ENCODE results near the gene GHRHR.
A peak's percentile ranks its signal among the peaks of the same experiment; 100 is the strongest.

Gene GHRHR

DNA sequence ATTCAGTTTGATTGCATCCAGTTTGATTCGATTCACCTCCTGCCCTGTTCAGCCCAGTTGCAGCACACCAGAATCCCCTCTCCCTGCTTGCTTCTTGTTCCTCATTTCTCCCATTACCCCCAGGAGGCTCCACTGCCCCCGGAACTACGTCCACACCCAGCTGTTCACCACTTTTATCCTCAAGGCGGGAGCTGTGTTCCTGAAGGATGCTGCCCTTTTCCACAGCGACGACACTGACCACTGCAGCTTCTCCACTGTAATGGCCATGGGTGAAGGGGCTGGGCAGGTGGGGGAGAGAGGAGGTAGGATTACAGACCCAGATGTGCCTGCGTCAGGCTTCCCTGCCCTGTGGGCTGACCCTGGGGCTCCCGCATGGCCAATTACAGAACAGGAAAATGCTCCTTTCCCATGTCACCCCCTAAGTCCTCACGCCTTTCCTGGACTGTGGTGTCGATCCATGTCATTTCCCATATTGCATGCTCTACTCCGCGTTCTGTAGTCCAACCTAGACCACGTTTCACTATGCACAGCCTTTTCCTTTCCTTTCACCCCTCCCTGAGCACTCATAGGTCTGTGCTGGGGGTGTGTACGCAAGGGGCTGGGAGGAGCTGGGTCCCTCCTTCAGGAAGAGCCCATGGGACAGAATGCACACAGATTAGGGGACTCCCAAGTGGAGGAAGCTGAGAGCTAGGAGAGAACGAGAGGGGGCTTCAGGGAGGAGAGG is 8.2 kb downstream of the GHRHR start:
- Histone ChIP-seq H3K4me1 (ENCODE audit: low read length) (peaks cover 14% of the 10 kb centered on the region), H3K9me2 (replicated peaks; ENCODE audit: insufficient read depth, low read length) (no peaks in the 10 kb centered on the region), H3K79me2 (ENCODE audit: low read length) (no peaks in the 10 kb centered on the region), H3K9ac (ENCODE audit: low read length) (no peak overlapping the region), H3K4me2 (ENCODE audit: low read depth, low read length) (no peak overlapping the region), H2AFZ (ENCODE audit: low read length) (no peak overlapping the region), H3K27ac (ENCODE audit: low read length) (no peak overlapping the region), H4K20me1 (ENCODE audit: insufficient read depth, low read length) (no peaks in the 10 kb centered on the region), H3K36me3 (replicated peaks; ENCODE audit: insufficient read depth, low read length) (no peaks in the 10 kb centered on the region), H3K9me3 (replicated peaks; ENCODE audit: insufficient read depth, low read length) (no peaks in the 10 kb centered on the region), H3K27me3 (replicated peaks; ENCODE audit: insufficient read depth, low read length) (no peaks in the 10 kb centered on the region), H3F3A (ENCODE audit: insufficient read depth, low read length) (no peaks in the 10 kb centered on the region), H3K4me3 (ENCODE audit: low read length) (no peak overlapping the region)
- TF ChIP-seq, protein P1, sequence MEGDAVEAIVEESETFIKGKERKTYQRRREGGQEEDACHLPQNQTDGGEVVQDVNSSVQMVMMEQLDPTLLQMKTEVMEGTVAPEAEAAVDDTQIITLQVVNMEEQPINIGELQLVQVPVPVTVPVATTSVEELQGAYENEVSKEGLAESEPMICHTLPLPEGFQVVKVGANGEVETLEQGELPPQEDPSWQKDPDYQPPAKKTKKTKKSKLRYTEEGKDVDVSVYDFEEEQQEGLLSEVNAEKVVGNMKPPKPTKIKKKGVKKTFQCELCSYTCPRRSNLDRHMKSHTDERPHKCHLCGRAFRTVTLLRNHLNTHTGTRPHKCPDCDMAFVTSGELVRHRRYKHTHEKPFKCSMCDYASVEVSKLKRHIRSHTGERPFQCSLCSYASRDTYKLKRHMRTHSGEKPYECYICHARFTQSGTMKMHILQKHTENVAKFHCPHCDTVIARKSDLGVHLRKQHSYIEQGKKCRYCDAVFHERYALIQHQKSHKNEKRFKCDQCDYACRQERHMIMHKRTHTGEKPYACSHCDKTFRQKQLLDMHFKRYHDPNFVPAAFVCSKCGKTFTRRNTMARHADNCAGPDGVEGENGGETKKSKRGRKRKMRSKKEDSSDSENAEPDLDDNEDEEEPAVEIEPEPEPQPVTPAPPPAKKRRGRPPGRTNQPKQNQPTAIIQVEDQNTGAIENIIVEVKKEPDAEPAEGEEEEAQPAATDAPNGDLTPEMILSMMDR (IDR thresholded peaks at IDR 0.05; ENCODE audit: low read length), result no peak
- TF ChIP-seq EZH2 (optimal IDR thresholded peaks at IDR 0.05; ENCODE audit: low read depth, low read length), result no peak
- TF ChIP-seq EZH2phosphoT487 (IDR thresholded peaks at IDR 0.05; ENCODE audit: low read length), result no peak
- DNase-seq, result no peak

DNA sequence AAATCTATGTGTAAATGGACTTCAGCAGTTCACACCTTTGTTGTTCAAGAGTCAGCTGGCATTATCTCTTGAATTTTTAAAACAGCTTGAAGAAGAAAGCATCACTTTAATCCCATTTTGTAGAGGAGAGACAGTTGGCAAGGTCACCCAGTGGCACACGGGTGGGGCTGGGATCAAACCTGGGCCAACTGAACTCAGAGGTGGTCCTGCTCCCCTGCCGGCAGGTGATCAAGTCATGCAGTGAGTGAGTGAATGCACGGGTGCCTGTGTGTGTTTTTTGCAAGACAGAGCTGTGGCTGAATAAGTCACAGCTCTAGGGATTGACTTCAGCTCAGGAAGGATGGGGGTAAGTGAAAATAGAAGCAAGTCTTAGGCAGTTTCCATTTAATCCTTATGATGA is 9.5 kb downstream of the GHRHR start:
- no peaks in the 10 kb centered on the region for H3F3A ChIP-seq (ENCODE audit: insufficient read depth, low read length)
- H3K4me1 ChIP-seq (ENCODE audit: low read length), result peaks cover 14% of the 10 kb centered on the region
- no peaks in the 10 kb centered on the region for H3K27me3 ChIP-seq (replicated peaks; ENCODE audit: insufficient read depth, low read length)
- H3K9me3 ChIP-seq (replicated peaks; ENCODE audit: insufficient read depth, low read length), result no peaks in the 10 kb centered on the region
- H3K27ac ChIP-seq (ENCODE audit: low read length), result no peak overlapping the region
- no peak overlapping the region for H3K9ac ChIP-seq (ENCODE audit: low read length)
- H3K9me2 ChIP-seq (replicated peaks; ENCODE audit: insufficient read depth, low read length), result no peaks in the 10 kb centered on the region
- no peaks in the 10 kb centered on the region for H4K20me1 ChIP-seq (ENCODE audit: insufficient read depth, low read length)
- H3K4me2 ChIP-seq (ENCODE audit: low read depth, low read length), result no peak overlapping the region
- no peaks in the 10 kb centered on the region for H3K36me3 ChIP-seq (replicated peaks; ENCODE audit: insufficient read depth, low read length)
- H3K79me2 ChIP-seq (ENCODE audit: low read length), result no peaks in the 10 kb centered on the region
- H2AFZ ChIP-seq (ENCODE audit: low read length), result no peak overlapping the region
- DNase-seq, result no peak
- TF ChIP-seq, protein P1 (IDR thresholded peaks at IDR 0.05; ENCODE audit: low read length), result no peak
- TF ChIP-seq EZH2 (optimal IDR thresholded peaks at IDR 0.05; ENCODE audit: low read depth, low read length) (no peak), EZH2phosphoT487 (IDR thresholded peaks at IDR 0.05; ENCODE audit: low read length) (no peak)
- H3K4me3 ChIP-seq (ENCODE audit: low read length), result no peak overlapping the region

GRCh38 chr7:30973791-30974604 is 10.2 kb downstream of the GHRHR start:
- H3K4me3 ChIP-seq (ENCODE audit: low read length), result no peak overlapping the region
- peak overlapping the region; percentile 35; the same call in 1 of the 2 replicates for H3K9ac ChIP-seq (ENCODE audit: low read length)
- H3K4me2 ChIP-seq (ENCODE audit: low read depth, low read length), result peak overlapping the region; percentile 2; the same call in 1 of the 2 replicates
- no peaks in the 10 kb centered on the region for H3K9me2 ChIP-seq (replicated peaks; ENCODE audit: insufficient read depth, low read length)
- H3K4me1 ChIP-seq (ENCODE audit: low read length), result peaks cover 14% of the 10 kb centered on the region
- no peaks in the 10 kb centered on the region for H4K20me1 ChIP-seq (ENCODE audit: insufficient read depth, low read length)
- H3K9me3 ChIP-seq (replicated peaks; ENCODE audit: insufficient read depth, low read length), result no peaks in the 10 kb centered on the region
- no peaks in the 10 kb centered on the region for H3K36me3 ChIP-seq (replicated peaks; ENCODE audit: insufficient read depth, low read length)
- TF ChIP-seq EZH2 (optimal IDR thresholded peaks at IDR 0.05; ENCODE audit: low read depth, low read length), result no peak
- TF ChIP-seq, protein P1 (IDR thresholded peaks at IDR 0.05; ENCODE audit: low read length), result no peak
- TF ChIP-seq EZH2phosphoT487 (IDR thresholded peaks at IDR 0.05; ENCODE audit: low read length), result no peak
- H3K79me2 ChIP-seq (ENCODE audit: low read length), result no peaks in the 10 kb centered on the region
- peak overlapping the region; percentile 28; the same call in 1 of the 2 replicates for H3K27ac ChIP-seq (ENCODE audit: low read length)
- DNase-seq, result no peak
- H3F3A ChIP-seq (ENCODE audit: insufficient read depth, low read length), result no peaks in the 10 kb centered on the region
- no peaks in the 10 kb centered on the region for H3K27me3 ChIP-seq (replicated peaks; ENCODE audit: insufficient read depth, low read length)
- peak overlapping the region; percentile 84 for H2AFZ ChIP-seq (ENCODE audit: low read length)
